ENCODE measurements around the gene ODAPH.
"Not testable (repeated sequence)": the region's sequence is repeated elsewhere in the genome, so short reads cannot be mapped to it uniquely, and the experiment has no call there.

ODAPH gene

GRCh38 chr4:75555294-75556164 is at the start of gene ODAPH:
Gene ODAPH (plus strand): TSS chr4:75556066. CDS start chr4:75556083, 17 bp downstream.
- no peak for DNase-seq

GRCh38 chr4:75509592-75509991 is 46.3 kb upstream of the ODAPH start:
- not testable (repeated sequence) for DNase-seq

GRCh38 chr4:75511841-75512240 is 44.0 kb upstream of the ODAPH start:
- DNase-seq, result no peak

GRCh38 chr4:75512386-75513211 is 43.3 kb upstream of the ODAPH start:
- DNase-seq, result no peak

GRCh38 chr4:75513526-75514130 is 42.2 kb upstream of the ODAPH start:
- no peak for DNase-seq

GRCh38 chr4:75514131-75514948 is 41.5 kb upstream of the ODAPH start, which contains the start of the genes RCHY1 and THAP6:
Gene RCHY1 (minus strand): TSS chr4:75514403. CDS start chr4:75514286, 117 bp downstream.
Gene THAP6 (plus strand): TSS chr4:75514473. CDS start chr4:75515453, 980 bp downstream.
- DNase-seq, result peak; percentile 9

- no peak for DNase-seq
These were observed 40.8 kb upstream of the ODAPH start for GRCh38 chr4:75514949-75515612.

- DNase-seq, result no peak
These were observed 39.7 kb upstream of the ODAPH start for GRCh38 chr4:75516144-75516543.

- not testable (repeated sequence) for DNase-seq
These were observed 36.4 kb upstream of the ODAPH start for GRCh38 chr4:75519452-75519851.

- DNase-seq, result no peak
These were observed 30.8 kb upstream of the ODAPH start for GRCh38 chr4:75525086-75525485.

- DNase-seq, result no peak
These were observed 30.0 kb upstream of the ODAPH start for GRCh38 chr4:75525910-75526309.

- no peak for DNase-seq
These were observed 28.4 kb upstream of the ODAPH start for GRCh38 chr4:75527482-75527881.

- DNase-seq, result no peak
These were observed 25.1 kb upstream of the ODAPH start for GRCh38 chr4:75530556-75531322.

GRCh38 chr4:75531536-75532143 is 24.2 kb upstream of the ODAPH start:
- DNase-seq, result not testable (repeated sequence)

GRCh38 chr4:75533339-75533887 is 22.5 kb upstream of the ODAPH start:
- not testable (repeated sequence) for DNase-seq

- not testable (repeated sequence) for DNase-seq
These were observed 21.9 kb upstream of the ODAPH start for GRCh38 chr4:75533926-75534325.

GRCh38 chr4:75537308-75537707 is 18.6 kb upstream of the ODAPH start:
- not testable (repeated sequence) for DNase-seq

GRCh38 chr4:75542824-75543223 is 13.0 kb upstream of the ODAPH start:
- no peak for DNase-seq

GRCh38 chr4:75544220-75544619 is 11.6 kb upstream of the ODAPH start:
- DNase-seq, result not testable (repeated sequence)

- DNase-seq, result no peak
These were observed 11.0 kb upstream of the ODAPH start for GRCh38 chr4:75544870-75545269.

Data from 8988T (cell line).